Kidney tubule cell (primary cell): ENCODE results near the gene BABAM1.

Source experiments
- DNase-seq: peaks from one replicate; pipeline ENCODE4 v3.0.0-alpha.2; 2018; ENCODE audit warnings: low spot score

Gene BABAM1

DNA sequence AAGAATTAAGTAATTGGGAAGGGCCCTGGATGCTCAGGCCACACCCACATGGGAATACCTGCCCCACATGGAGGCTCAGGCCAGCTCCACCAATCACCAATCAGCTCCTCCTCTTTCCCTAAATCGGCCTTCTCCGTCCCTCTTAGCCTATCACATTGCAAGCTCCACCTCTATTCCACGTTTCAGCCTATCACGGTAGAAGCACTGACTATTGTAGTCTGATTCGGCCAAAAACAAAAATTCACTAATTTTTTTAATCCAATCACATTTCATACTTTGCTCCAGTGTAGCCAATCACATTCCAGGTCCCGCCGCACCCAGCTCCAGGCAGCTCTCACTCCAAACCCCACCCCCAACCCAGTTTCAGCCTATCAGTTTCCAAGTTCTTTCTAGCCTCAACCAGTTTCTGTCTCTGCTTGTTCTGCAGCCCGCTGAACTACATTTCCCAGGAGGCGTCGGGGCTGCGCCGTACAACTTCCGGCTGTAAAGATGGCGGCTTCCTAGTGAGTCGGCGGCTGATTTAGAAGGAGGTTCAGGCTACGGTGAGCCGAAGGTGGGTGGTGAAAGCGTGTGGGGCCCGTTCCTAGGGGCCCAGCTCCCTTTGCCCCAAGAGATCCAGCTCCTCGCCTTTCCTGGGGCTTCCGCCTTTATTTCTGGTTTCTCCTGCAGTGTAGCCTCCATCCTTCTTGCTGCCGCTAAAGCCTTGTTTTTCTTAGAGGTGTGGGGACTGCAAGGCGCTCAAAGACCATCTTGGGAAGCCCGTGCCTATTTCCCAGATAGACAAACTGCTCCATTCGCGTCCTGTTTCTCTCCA, at the start of gene BABAM1:
BABAM1 (plus strand) TSS at position 469 of the 814 bp plus-strand sequence. CDS start 1,364 bp downstream, outside the sequence.
- peak; percentile 99 for DNase-seq

DNA sequence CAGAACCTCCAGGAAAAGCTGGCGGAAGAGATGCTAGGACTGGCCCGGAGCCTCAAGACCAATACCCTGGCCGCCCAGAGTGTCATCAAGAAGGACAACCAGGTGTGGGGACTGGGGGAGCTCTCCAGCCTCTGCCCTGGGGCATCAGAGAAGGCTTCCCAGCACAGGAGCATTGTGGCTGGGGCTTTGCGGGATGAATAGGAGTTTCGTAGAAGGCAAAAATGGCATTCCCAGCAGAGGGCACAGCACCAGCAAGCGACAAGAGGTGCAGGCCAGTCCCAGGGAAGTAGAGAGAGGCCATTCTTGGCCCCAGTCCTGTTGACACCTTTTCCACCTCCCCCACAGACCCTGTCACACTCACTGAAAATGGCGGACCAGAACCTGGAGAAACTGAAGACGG, 48.0 kb upstream of the BABAM1 start:
- DNase-seq: no peak

DNA sequence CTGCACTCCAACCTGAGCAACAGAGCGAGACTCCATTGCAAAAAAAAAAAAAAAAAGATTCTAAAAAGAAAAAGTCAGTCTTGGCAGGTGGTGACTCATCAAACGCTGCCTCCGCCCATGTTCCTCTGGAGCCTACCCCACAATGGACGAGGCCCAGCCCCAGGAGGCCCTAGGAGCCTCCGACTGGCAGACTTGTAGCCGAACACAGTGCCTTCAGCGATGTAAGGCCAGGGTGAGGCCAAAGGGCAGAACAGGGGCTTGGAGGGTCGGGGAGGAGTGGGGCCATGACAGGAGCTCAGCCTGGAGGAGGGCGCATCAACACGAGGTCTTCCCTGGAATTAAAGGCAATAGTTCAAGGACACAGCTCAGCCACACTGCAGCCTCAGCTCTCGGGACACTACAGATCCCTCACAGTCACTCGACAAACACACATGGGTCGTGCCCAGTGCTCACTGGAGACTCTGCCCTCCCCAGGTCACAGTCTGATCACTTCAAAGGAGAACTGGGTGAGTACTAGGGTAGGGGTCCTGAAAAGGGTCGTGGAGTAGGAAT, 47.0 kb upstream of the BABAM1 start:
- DNase-seq: peak; percentile 46

DNA sequence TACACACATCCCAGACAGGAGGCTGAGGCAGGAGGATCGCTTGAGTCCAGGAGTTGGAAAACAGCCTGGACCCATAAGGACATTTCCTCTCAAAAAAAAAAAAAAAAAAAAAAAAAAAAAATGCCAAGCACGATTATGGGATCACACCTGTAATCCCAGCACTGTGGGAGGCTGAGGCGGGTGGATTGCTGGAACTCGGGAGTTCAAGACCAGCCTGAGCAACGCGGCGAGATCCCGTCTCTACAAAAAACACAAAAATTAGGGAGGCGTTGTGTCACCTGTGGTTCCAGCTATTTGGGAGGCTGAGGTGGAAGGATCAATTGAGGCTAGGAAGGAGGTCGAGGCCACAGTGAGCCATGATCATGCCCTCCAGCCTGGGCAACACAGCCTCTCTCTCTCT, 42.2 kb upstream of the BABAM1 start:
- no peak for DNase-seq

DNA sequence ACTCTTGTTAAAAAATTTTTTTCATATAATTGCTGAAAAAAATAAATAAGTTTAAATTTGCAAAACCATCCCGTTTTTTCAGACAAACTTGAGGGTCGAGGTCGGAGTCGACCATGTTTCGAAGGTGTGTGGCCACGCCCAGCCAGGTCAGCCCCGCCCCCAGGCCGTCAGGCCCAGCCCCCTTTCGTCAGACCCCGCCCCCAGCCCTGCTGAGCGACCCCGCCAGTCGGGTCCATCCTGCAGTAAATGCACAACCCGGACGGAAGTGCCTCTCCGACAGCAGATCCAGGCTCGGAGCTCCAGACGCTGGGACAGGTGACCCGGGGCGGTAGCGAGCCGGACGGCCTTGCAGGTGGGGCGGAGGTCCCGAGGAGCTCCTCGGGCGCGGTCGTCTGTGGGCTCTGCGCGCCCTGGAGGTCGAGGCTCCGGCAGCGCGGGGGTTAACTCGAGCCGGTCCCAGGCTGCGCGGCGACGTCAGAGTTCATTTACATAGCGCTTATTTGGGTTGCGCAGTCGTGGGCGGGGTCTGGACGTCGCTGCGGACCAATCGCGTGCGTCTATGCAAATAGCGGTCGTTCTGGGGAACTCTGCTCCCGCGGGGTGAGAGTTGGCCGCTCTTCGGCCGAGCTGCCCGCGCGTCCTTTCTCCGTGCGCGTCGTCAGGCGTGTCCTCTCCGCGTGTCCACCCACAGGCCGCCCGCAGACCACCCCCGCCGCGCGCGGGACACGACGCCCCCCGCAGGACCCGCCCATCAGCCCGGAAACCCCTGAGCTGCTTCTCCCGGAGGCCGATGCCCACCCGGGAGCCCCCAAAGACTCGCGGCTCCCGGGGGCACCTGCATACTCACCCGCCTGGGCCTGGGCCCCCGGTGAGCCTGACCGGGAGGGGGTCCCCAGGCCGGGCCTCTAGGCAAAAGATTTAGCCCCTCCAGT, 41.0 kb upstream of the BABAM1 start, which contains the start of gene OCEL1:
OCEL1 (plus strand) TSS at position 225 of the 932 bp plus-strand sequence; CDS start at position 247, 22 bp downstream.
- DNase-seq: peak; percentile 98

DNA sequence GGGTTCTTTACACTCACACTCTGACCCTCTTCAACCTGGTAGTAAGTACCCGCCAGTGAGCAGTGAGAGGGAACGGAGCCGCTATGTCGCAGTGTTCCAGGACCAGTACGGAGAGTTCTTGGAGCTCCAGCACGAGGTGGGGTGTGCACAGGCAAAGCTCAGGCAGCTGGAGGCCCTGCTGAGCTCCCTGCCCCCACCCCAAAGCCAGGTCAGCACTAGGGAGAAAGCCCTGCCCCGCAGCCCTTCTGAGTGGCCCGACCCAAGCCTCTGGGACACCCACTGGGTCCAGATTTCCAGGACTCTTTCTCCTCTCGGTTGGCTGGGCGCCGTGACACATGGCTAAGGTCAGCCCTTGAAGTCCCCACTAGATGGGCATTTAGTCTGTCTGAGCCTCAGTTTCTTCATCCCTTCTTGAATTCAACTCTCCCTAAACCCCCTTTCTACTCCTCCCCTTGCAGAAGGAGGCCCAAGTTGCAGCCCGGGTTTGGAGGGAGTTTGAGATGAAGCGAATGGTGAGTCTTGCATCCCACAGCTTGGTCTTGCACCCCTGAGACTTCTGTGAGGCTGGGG, 39.4 kb upstream of the BABAM1 start:
- no peak for DNase-seq

DNA sequence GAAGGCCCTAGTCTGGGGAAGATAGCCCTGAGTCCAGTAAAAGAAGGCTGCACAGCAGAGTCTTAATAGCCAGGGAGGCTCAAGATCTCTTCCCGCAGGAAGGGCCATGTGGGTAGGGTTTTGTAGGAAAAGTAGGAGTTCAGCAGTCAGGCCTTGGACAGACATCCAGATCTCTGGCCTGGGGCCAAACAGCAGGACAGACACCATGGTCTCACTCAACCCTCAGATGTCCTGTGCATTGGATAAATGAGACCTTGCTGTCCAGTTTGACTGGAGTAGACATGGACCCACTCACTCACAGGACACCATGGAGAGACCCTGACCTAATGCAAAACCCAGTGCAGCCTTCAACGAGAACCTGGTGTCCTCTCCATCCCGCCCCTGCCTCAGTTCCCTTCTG, 37.4 kb upstream of the BABAM1 start:
- DNase-seq: no peak

DNA sequence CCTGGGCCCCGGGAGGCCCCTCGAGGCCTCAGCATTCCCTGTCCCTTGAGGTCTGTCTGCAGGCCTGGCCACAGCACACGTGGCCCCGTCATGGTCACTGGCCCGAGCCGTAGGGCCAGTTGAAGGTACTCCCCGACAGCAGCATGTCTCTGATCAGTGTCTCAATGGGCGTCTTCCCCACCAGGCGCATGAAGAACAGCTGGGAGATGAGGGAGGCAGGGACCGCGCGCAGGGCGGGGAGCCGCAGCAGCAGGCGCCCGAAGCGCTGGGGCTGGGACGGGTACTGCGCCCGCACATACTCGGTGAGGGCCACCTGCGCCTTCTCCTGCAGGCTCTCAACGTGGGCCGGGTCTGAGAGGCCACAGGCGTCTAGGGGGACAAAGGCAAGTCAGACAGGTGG, 35.0 kb upstream of the BABAM1 start:
- no peak for DNase-seq

DNA sequence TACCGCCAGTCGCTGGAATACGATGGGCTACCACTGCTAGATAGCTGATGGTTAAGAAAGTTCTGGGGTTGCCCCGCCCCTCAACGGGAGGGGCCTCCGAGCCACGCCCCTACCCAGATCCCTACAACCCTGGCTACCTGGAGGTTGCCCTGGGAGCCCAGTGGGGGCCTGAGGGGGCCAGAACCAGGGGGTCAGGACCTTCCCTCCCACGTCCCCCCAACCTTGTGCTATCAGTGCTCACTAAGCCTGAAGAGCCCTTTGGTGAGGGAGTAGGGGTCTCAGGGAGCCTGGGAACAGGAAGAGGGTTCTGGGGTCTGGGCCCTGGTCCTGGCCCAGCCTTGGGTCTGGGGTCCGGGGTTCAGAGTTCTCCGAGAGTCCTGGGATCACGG, 32.3 kb upstream of the BABAM1 start:
- DNase-seq: peak; percentile 41

DNA sequence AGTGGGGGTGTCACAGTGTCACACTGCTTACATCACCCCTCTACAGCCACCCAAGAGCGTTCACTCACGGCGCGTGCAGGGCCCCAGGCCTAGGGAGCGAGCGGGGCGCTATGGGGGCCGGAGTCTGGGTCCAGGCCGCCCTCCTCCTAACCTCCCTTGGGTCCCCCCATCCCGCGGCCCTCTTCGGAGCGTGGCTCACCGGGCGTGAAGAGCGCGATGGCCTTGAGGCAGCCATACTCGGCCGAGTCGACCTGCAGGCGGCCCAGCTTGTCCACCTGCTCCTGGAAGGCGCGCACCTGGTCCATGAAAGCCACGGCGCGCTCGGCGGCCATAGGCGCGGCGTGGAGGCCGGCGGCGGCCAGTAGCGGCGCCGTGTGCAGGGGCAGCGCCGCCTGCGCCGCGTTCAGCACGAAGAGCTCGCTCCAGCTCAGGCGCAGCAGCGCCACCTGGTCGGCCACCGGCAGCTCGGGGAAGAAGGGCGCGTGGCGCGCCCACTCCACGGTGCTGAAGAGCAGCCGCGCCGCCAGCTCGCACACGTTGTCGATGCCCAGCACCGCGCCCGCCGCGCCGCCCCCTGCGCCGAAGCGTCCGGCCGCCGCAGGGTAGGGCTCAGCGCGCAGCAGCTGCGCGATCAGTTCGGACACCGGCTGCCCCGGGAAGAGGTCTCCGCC, 31.8 kb upstream of the BABAM1 start:
- peak; percentile 66 for DNase-seq

DNA sequence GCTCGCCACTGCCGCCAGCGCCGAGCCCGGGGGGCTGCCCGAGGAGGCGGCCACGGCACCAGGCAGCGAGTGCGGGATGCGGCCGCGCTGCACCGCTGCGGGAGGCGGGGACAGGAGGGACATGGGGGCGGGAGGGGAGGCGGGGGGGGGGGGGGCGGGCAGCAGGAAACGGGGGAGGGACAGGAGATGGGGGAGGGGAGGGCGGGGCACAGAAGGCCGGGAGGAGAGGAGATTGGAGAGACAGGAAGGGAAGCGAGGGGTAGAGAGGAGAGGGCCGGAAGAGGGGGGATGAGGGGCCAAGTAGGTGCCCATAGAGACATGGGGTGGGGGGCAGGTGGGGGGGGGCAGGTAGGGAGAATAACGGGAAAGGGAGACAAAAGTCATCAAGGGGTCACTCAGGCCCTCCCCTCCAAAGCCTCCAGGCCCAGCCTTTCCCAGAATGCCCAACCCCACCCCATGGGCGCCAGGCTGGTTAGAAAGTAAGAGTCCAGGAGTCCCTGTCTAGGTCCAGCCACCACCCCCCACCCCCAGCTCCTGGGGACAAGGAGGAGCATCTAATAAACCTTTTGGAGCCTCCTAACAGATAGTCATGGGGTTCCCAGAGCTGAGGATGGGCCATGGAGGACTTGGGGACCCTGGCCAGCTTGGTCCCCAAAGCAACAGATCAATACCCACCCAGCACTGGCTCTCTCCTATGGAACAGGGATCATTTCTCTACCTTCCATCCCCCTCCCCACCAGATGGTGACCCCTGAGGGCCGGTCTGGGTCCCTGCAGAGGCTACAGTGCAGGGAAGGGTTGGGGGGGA, 31.1 kb upstream of the BABAM1 start:
- DNase-seq: peak; percentile 40

DNA sequence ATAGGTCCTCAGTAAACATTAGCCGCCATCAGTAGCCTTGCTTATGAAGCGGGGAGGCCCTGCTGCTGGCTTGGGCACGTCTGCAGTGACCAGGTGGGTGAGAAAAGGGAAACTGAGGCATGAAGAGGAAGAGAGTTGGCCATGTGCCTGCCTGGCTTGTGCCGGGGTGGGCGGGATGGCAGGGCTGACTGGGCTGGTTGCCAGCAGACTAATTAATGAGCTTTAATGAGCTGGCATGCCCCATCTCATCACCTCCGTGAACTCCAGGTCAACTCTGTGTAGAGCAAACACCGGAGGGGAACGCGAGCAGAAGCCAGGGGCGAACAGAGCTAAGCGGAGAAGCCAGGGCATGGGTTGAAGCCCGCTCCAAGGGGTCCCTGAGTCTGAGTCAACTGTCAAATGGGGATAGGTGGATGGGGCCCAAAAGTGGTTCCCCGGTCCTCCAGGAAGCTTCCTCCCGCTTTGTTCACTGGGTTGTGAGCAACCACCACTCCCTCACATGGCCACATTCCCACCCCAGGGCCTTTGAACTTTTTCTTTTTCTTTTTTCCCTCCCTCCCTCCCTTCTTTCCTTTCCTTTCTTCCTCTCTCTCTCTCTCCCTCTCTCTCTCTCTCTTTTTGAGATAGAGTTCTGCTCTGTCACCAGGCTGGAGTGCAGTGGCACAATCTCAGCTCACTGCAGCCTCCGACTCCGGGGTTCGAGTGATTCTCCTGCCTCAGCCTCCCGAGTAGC, 30.3 kb upstream of the BABAM1 start:
- DNase-seq: no peak

DNA sequence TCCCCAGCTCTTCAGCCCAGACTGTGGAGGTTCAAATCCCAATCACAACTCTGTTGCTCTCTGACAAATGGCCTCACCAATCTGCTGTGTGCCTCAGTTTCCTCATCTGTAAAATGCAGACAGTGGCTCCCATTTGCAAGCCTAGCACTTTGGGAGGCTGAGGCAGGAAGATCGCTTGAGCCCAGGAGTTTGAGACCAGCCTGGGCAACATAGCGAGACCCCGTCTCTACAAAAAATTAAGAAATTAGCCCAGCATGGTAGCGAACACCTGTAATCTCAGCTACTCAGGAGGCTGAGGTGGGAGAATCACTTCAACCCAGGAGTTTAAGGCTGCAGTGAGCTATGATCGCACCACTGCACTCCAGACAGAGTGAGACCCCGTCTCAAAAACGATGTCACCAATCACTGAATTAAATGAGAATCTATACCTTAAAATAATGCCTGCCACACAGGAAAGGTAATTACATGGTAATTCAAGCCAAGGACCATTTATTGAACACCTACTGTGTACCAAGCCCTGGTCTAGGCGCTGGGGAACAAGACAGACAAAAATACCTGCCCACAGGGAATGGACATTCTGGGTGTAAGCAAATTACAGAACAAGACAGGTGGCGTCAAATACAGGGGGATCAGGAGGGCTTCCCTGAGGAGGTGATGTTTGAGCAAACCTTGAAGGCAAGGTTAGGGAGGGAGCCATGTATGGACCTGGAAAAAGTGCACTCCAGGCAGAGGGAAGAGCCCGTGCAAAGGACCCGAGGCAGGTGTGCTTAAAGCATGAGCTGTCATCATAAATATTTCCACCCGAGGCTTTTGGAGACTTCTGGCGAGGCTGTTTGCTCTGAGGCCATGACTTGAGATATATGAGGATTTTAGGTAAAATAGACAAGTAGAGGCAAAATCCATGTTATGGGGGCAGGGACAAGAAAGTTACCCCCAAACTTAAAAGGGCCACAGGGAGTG, 29.2 kb upstream of the BABAM1 start:
- DNase-seq: no peak

DNA sequence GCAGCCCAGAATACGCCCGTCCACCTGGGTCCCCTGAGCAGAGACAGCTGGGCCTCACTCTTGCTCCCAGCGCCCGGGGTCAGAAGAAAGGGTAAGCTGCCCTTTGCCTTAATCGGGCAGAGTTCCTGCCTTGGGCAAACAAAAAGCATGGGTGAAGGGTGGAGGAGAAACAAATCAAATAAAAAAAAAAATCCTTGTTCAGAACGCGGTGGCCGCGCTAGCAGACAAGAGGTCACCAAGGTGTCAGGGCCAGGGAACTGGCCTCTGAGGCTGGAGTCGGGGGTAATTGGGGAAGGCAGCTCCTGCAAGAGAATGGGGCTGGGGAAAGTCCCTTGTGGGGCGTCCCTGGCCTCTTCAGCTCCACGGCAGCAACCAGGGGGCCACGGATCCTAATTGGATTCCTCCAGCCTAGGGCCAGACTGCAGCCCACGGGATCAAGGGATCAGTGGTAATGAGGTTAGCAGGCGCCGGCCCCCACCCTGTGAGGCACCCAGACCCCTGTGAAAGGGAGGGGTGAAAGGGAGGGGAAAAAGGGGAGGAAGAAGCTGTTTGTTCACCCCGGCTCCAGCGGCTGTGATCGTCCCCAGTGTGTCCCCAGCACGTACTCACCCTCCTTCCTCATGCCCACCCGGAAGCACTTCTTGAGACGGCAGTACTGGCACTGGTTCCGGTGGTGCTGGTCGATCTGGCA, 27.0 kb upstream of the BABAM1 start:
- DNase-seq: no peak

DNA sequence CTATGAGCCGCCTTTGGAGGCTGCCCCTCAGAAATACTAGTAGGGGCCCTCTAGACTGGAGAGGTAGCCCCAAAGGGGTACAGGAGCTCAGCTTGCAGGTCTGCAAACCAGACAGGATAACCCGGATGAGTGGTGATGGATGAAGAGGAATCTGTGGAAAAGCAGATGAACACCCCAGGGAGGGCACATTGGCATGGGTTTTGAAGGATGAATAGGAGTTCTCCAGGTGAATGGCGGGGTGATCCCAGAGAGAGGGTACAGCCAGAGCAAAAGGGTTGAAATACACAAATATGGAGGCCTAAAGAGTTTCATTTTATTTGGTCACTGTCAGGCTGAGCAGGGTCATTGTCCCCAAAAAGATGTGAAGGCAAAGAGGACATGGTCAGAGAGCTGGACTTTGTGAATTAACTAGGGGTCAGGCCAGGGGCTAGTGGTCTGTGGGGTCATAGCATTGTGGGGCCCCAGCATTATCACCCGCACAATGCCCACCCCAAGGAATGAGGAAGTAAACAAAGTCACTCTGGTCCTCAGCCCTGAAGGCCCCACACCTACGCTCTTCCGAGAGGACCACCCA, 26.3 kb upstream of the BABAM1 start:
- no peak for DNase-seq

DNA sequence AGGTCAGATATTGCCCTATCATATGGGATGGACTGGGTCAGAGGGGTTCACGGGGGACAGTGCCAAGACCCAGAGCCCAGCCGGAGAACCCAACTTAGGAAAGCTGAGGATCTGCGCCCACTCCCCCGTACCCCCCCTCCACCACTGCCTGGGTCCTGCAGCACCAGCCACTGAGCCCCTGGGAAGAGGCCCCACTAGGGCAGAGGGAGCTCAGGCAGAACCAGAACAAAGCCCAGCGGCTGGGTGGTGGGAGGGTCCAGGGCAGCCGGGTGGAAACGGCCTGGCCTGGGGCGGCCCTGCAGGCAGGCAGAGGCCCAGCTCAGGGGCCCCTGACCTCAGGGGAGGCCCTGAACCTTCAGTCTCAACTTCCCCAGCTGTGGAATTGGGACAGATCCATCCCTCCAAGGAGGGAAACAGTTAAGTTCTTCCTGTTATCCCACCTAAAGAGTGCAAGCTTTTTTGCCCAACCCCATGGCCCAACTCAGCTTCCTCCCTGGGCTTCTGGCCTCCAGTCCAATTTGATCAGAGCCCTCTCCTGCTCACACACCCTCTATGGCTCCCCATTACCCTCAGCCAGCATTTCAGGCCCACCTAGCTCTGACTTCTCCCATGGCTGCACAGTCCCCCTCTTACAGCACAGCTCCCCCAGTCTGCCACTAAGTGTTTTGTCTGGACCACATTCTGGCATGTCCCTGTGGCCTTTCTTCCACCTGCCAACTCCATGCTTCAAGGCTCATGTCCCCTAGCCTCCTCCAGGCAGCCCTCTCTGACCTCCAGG, 24.6 kb upstream of the BABAM1 start:
- DNase-seq: no peak

DNA sequence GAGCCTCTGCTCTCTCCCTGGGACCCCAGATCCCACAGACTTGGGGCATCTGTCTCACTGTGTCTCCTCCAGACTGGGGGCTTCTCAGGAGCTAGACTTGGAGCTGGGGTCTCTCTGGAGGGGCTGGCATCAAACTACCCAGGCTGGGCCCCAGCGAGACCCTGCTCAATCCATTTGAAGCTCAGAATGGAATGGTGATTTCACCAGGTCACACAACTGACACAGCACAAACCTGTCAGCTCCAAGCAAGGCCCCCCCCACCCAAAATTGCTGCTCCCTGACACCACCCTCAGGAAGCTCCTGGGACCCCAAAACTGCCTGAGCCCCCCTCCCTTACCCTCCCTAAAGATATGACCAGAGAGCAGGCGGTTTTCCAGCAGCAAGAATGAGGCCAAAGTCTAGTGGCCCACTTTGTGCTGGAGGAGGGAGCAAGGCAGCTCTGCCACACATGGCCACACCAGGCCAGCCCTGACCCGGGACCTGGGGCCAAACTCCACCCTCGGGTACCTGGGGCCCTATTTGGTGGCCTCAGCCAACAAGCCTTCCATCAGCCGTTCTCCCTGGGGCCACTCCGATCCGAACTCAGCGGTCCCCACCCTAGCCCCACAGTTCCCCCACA, 23.9 kb upstream of the BABAM1 start:
- no peak for DNase-seq
